Pancreas (tissue), 10 donors: ENCODE data around the gene ETF1. TPM values are rescaled to one million over a fixed set of nuclear protein-coding genes. Genes with fewer than 3 reads are reported as not detected.
A peak's percentile ranks its signal among the peaks of the same experiment; 100 is the strongest.

Source experiments
- ATAC-seq, 4 donors: fragments of 200-7000 bp; cut with Tn5 transposase; one replicate each; pipeline versions ENCODE4 v1.8.0 to v1.9.1; 2020; ENCODE audit warnings: mild to moderate bottlenecking in 4 of 4, moderate library complexity in 4 of 4
- DNase-seq, 6 donors: peaks; one replicate each; pipeline ENCODE4 v3.0.0-alpha.2; 2020
- FAIRE-seq: peaks from 2 replicates; lab custom pipeline; 2012; peaks lifted over from hg19 to GRCh38; lab: Jason Lieb, UNC
- H3K27ac ChIP-seq, 4 donors: fragments of 200-600 bp; sonication (generic); 1 replicate in 3 of 4; 2 replicates in 1 of 4; pipeline versions ENCODE4 v1.5.0 to v1.8.0; 2020
- H3K27me3 ChIP-seq, 4 donors: fragments of 200-600 bp; one replicate each; pipeline ENCODE4 v1.8.0; 2021
- H3K36me3 ChIP-seq, 3 donors: fragments of 200-600 bp; sonication (generic) in 1 of 3; one replicate each; pipeline versions ENCODE4 v1.5.0 to v1.8.0; 2020 to 2021
- H3K4me1 ChIP-seq, 3 donors: fragments of 200-600 bp; one replicate each; pipeline ENCODE4 v1.8.0; 2021
- H3K4me3 ChIP-seq, 4 donors: fragments of 200-600 bp; sonication (generic) in 2 of 4; one replicate each; pipeline versions ENCODE4 v1.5.0 to v1.8.0; 2020 to 2021
- H3K9me3 ChIP-seq, 4 donors: fragments of 200-600 bp; one replicate each; pipeline ENCODE4 v1.8.0; 2021
- CTCF ChIP-seq, 4 donors: fragments of 200-600 bp; sonication (generic) in 3 of 4; IDR thresholded peaks; one replicate each; pipeline versions ENCODE4 v1.5.0 to v1.8.0; 2021; ENCODE audit warnings: antibody characterized with exemption in 4 of 4
- WGBS, 2 donors: extraction: QIAGEN DNeasy Blood & Tissue Kit; methylation state at CpG; one replicate each; pipeline ENCODE4 v1.1.7; 2013; 5-methylcytosine and 5-hydroxymethylcytosine counted together
- intact Hi-C, 3 donors: fragments of 100-400 bp; cut with DNase I; formaldehyde crosslinking; loops; one replicate each; pipeline versions ENCODE4 v1.11.1 to v1.14.2; 2022
- polyA plus RNA-seq, 2 donors: library from polyadenylated mRNA; stranded (reverse); fragments of 200-250 nt; gene quantifications; one replicate each; pipeline ENCODE4 v1.2.3, GENCODE V29; 2013
- total RNA-seq, 6 donors: library from RNA; stranded (reverse); fragmentation: NEBNext Ultra II Directional in 4 of 6; extraction: Animal tissue kit (Norgen Biotek cat#: 25700) in 4 of 6; gene quantifications; one replicate each; pipeline versions ENCODE4 v1.2.1 to v1.2.4, GENCODE V29; 2021 to 2023
- donor health status: healthy with polysubstance abuse.
- donor health status: DM: no; HTN: no; CAD: no; lungs with moderate emphysema.
- donor health status: DM: no; HTN: no; CAD: no.
- donor health status: control.
- donor health status: control.
- donor health status: Bipolar disorder and iron deficiency.
- donor health status: DM: yes; HTN: yes; CAD: no.
- donor health status: DM: no; HTN: no; CAD: no.
- donor health status: DM: no; HTN: no; CAD: no.
- donor health status: DM: yes; HTN: yes; CAD: no.

ETF1 gene
- total and polyA plus RNA-seq, 8 donors = 14.7 to 54.0 (median 33.8) TPM

GRCh38 chr5:138465261-138466124 lies 77.5 kb downstream of the ETF1 start, which contains the start of gene EGR1:
Gene EGR1 (plus strand): TSS chr5:138465479. CDS start chr5:138465762, 283 bp downstream.
- ATAC-seq (peak; percentile 49 to 66 (median 62)), FAIRE-seq (no peak), DNase-seq (peak; percentile 90 to 96 (median 94))
- intact Hi-C loops = no loop called here
- Histone ChIP-seq H3K36me3 (no peaks in the 10 kb centered on the region), H3K9me3 (no peaks in the 10 kb centered on the region), H3K4me1 (peaks cover 4 to 16% (median 9%) of the 10 kb centered on the region in 3 donors), H3K27me3 (no peaks in the 10 kb centered on the region), H3K27ac (peak within 1 kb of the TSS; percentile 93 to 98 (median 96)), H3K4me3 (peak within 1 kb of the TSS; percentile 62 to 90 (median 74))
- WGBS, 2 donors = 0% methylated on average over 70 to 85 of the region's 85 CpGs
- TF ChIP-seq CTCF (IDR thresholded peaks at IDR 0.05) = no peak

- peak; percentile 92 to 99 (median 98) for DNase-seq
- H3K27me3 ChIP-seq = no peaks in the 10 kb centered on the region
- no peaks in the 10 kb centered on the region for H3K9me3 ChIP-seq
- intact Hi-C loops = no loop called here
- FAIRE-seq = no peak
- peak; percentile 73 to 83 (median 82) for ATAC-seq
- H3K27ac ChIP-seq = peak overlapping the region; percentile 93 to 98 (median 96)
- peaks cover 4 to 16% (median 9%) of the 10 kb centered on the region in 3 donors for H3K4me1 ChIP-seq
- peak in 2 of 4 donors; percentile 3 to 10 for TF ChIP-seq CTCF (IDR thresholded peaks at IDR 0.05)
- H3K36me3 ChIP-seq = no peaks in the 10 kb centered on the region
- peak overlapping the region; percentile 62 to 90 (median 74) for H3K4me3 ChIP-seq
- WGBS, 2 donors = 0% methylated on average over 56 to 64 of the region's 64 CpGs
These were observed 78.4 kb downstream of the ETF1 start for GRCh38 chr5:138464388-138465260.

GRCh38 chr5:138464008-138464387 lies 79.0 kb downstream of the ETF1 start:
- Histone ChIP-seq H3K36me3 (no peaks in the 10 kb centered on the region), H3K27ac (peak overlapping the region; percentile 93 to 98 (median 96)), H3K4me1 (peaks cover 4 to 16% (median 9%) of the 10 kb centered on the region in 3 donors), H3K27me3 (no peaks in the 10 kb centered on the region), H3K9me3 (no peaks in the 10 kb centered on the region), H3K4me3 (peak overlapping the region; percentile 62 to 90 (median 74))
- DNase-seq = peak; percentile 93 to 99 (median 98)
- intact Hi-C loops = no loop called here
- WGBS, 2 donors = 0% methylated on average over 20 to 34 of the region's 34 CpGs
- peak; percentile 92 to 96 (median 94) for TF ChIP-seq CTCF (IDR thresholded peaks at IDR 0.05)
- peak; percentile 62 to 77 (median 76) for ATAC-seq
- FAIRE-seq = no peak

GRCh38 chr5:138463419-138464007 lies 79.5 kb downstream of the ETF1 start:
- no peaks in the 10 kb centered on the region for H3K9me3 ChIP-seq
- ATAC-seq (peak in 1 of 4 donors; percentile 4), FAIRE-seq (no peak), DNase-seq (peak in 2 of 6 donors; percentile 43 to 50)
- 11% methylated on average over 21 of the region's 21 CpGs for WGBS, 2 donors
- TF ChIP-seq CTCF (IDR thresholded peaks at IDR 0.05) = no peak
- H3K36me3 ChIP-seq = no peaks in the 10 kb centered on the region
- H3K27ac ChIP-seq = peak overlapping the region; percentile 93 to 98 (median 96)
- H3K4me3 ChIP-seq = peak overlapping the region; percentile 62 to 90 (median 74)
- H3K27me3 ChIP-seq = no peaks in the 10 kb centered on the region
- H3K4me1 ChIP-seq = peaks cover 4 to 16% (median 9%) of the 10 kb centered on the region in 3 donors
- intact Hi-C loops = no loop called here
